Kasumi-1 (cell line): ENCODE measurements around the gene LHFPL2.

Source experiments
- DNase-seq, 2 experiments: peaks; one replicate each; lab custom pipeline; 2025; lab: John Stamatoyannopoulos, UW

Gene LHFPL2

GRCh38 chr5:78618303-78618702 is 30.3 kb downstream of the LHFPL2 start:
- no peak for DNase-seq

DNA sequence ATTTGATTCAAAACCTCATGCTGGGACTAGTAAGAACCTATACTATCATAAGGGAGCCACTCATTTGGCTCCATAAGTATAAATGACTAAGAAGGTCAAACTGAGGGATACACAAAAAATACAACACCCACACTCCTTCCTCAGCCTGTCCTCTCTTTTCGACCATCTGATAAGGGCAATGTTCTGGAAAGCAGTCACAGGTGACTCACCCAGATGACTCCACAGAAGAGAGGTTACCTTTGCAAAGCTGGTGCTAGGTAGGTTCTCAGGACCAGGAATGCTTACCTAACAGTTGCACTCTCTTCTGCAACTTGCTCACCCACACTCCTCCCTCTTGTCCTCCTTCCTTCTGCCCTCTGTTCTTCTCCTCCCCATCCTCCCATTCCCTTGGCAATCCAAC is 32.9 kb downstream of the LHFPL2 start:
- no peak for DNase-seq

DNA sequence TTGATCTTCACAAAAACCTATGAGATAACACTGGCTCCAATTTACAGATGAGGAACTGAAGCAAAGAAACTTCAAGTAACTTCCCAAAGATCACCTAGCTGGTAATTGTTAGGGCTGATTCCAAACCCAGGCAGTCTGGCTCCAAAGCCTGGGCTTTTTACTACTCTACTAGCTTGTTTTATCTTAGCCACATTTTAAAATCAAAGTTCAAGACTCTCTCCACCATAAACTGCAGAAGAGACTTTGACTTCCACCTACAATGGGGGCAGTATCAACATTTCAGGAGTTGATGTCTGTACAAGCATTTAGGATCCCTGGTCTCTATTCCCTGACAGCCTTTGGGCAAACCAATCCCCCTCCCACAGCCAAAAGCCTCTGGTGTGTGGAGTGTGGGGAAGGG is 33.8 kb downstream of the LHFPL2 start:
- no peak for DNase-seq

GRCh38 chr5:78613756-78614155 is 34.8 kb downstream of the LHFPL2 start:
- DNase-seq = no peak

- no peak for DNase-seq
Observed at GRCh38 chr5:78613151-78613533, 35.4 kb downstream of the LHFPL2 start.

DNA sequence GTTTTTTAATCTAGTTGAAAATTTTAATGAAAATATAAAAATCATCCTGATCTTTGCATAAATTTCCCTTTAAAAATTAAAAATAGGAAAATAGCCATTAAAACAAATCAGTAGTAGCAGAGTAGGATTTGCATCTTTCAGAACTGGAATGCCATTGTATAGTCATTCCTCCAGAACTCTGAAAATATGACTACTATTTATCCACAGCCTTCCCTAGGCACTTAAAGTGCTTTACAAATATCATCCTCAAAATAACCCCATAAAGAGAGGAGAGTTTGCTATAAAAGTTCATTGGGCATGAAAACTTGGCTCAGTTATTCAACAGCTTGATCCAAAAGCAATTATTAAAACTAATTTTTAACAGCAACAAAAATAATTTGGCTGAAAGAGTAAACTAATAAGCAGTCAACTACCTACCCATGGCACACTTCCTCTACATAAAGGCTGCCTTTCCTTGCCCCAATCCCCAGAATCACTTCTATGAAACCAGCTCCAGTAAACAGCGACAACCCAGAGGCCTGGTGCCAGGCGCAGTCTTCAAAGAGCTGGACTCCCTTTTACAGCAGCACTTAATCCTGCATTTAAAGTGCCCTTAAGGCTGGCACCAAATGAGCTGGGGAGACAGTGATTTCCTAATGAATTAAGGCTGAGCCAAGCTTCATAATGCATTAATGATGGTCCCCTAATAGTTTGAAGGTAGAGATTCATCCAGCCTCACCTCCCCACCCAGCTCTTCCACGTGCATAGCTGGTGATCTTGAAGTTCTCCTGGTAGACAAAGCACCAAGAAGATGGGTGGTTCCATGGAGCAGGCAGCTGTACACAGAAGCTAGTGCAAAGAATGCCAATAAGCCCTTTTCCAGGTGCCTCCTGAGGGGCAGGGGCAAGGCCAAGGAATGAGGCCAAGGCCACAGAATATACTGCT is 36.1 kb downstream of the LHFPL2 start:
- DNase-seq = no peak

DNA sequence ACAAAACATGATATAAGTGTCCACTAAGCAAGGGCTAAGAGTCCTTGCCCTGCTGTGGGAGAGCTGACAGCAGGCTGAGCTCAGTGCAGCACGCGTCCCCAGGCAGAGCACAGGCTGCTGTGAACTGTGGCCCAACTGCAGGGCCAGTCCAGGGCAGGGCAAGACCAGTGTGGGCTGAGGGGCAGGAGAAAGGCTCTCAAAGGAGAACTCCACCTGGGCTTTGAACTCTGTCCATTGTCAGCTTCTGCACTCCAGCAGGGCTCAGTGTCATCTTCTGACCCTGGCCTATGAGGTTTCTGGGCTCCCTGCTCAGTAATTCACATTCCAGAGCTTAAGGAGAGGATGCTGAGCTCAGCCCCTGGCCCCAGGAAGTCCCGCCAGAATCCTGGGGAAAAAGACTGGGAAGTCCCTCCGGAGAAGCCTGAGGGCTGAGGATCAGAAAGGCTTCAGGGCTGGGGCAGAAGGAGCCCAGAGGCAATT is 37.4 kb downstream of the LHFPL2 start:
- no peak for DNase-seq

GRCh38 chr5:78610636-78611035 is 37.9 kb downstream of the LHFPL2 start:
- DNase-seq = no peak

GRCh38 chr5:78610163-78610583 is 38.4 kb downstream of the LHFPL2 start:
- no peak for DNase-seq

- no peak for DNase-seq
Observed at GRCh38 chr5:78607864-78608263, 40.7 kb downstream of the LHFPL2 start.

GRCh38 chr5:78606241-78606640 is 42.3 kb downstream of the LHFPL2 start:
- DNase-seq = no peak

DNA sequence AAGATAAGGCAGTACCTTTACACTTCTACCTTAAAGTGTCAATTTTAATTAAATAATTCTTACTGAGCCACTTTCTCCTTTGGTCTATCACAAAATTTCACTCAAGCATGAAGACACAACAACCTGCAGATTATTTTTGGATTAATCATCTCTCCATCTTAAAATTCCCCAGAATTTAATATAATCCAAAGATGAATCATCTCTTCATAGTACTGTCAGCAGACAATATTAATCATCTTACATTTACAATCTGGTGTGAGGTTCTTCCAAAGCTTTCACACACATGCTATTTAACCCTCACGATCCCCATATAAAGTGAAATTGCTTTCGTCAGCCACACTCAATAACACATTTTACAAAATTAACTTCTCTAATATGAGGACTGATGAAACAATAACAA is 43.0 kb downstream of the LHFPL2 start:
- DNase-seq = no peak

DNA sequence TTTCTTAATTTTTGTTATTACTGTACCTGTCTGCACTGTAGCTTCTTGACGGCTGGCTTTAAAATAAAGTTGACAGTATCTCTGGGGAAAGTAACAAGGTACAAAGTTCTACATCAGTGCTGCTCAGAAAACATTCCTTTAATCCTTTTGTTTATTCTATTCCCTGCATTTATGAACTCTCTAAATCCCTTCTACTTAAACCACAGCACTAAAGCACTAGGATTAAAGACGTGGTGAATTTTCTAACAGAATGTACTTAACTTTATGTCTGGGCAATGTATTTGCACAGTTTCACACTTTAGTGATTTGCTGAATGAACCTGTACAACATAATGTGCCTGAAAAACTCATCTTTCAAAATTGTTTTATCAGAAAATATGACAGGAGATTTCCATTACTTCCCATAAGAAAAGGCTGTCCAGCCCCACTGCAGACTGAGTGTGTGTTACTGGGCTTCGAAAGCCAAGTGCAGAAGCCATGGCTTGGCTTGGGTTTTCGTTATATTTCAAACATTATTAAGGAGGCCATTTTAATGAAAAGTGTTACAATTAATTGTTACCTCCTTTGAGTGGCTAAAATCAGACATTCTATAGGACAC is 43.8 kb downstream of the LHFPL2 start:
- DNase-seq = no peak

DNA sequence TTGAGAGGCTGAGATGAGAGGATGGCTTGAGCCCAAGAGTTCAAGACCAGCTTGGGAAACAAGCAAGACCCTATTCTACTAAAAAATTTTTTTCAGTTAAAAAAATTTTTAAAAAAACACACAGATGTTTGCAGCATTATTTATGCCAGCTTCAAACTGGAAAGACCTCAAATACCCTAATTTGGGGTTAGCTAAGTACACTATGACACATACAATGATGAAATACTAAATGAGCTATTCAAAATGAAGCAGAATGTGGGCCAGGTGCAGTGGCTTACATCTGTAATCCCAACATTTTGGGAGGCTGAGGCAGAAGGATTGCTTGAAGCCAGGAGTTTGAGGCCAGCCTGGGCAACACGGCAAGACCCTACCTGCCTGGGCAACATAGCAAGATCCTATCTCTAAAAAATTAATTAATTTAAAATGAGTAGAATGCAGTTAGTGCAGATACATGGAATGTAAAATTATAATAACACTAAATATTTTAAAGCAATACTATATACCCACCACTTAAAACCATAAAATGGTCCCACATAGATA is 44.9 kb downstream of the LHFPL2 start:
- no peak for DNase-seq

DNA sequence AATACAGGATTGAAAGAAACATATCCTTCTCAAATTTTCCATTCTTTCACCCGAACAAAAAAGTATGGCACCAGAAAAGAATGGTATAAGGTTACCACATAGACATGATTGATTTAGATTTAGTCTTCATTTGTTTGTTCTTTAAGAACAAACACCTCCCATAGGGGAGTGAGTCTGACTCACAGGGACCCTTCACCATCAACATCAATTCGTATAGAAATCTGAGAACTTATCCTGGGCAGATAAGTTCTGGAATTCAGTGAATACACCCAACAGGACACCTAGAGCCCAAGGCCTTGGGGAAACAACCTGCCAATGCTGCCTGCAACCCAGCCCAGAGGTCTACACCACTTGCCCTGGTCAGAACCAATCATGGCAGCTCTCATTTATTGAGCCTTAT is 46.2 kb downstream of the LHFPL2 start:
- DNase-seq = no peak

DNA sequence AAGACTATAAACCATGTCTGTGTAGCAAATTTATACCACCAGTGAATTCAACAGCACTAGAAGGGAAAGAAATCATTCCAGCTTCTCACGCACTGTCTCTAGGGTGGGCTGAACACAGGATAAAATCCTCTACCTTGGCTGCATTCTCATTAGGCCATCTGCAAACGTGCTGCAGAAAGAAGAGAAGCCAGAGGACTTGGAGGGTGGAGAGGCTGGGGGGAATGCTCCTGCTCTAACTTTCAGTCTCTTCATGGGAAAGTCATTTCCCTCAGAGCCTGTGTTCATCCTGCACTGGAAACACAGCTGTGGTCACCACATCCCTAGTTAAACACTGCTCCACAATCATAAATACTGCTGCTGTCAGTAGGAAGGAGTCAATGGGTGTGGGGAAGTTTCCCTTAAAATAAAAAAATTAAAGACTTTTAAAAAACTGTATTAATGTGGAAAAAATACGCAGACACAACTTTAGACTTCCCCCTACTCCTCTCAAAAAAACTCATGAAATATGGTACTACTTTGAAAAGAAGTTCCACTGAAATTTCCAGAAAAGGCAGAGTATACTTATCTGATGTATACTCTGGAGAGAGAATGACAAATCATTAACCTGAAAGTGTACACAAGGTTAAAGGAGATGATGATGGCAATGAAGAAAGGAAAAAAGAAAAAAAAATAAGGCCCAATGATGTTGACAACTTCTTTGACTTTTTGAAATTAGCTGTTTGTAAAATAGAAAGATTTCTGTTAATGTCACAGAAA is 46.8 kb downstream of the LHFPL2 start:
- DNase-seq = no peak

DNA sequence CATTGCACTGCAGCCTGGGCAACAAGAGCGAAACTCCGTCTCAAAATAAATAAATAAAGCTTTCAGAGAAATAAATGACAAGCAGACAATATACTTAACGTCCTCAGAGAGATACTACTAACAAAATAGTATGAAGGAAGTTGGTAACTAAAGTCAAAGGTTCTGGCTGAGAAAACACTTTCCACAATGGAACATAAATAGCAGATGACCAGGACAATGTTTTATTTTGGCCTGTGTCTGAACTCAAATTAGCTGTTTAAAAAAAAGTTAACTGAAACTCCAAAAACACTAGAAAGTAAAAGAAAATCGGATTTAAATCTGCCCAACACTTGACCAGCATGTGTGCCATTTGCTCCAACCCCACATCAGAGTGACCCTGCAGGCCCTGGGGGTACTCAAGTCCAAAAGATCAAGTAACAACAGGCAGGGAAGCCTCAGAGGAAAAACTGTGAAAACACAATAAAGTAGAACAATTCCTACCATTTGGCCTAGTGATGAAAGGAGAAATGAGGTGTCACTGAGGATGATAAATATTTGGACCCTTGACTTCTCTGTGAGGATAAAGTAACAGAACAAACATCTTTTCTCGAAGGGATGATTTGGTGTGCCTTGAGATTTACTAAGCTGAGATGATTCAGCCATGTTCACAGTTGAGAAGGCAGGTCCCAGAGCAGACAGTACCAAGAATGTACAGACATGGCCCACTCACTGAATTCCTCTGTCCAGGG is 47.7 kb downstream of the LHFPL2 start:
- no peak for DNase-seq

DNA sequence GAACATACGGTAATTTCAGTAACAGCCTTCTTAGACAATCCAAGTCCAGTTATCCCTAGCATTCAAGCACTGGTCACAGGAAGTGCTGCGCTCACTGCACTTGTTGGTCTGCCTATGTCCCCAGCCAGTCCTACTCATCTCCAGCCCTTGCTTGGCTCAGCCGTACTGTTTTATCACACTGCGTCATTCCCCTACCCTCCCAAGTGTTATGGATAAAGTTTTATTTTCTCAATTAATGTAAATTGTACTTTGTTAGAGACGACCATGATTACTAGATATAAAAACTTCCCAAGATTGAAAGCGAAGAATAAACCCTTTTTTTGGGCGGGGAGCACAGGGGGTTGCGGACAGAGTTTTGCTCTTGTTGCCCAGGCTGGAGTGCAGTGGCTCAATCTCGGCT is 49.6 kb downstream of the LHFPL2 start:
- DNase-seq = no peak

DNA sequence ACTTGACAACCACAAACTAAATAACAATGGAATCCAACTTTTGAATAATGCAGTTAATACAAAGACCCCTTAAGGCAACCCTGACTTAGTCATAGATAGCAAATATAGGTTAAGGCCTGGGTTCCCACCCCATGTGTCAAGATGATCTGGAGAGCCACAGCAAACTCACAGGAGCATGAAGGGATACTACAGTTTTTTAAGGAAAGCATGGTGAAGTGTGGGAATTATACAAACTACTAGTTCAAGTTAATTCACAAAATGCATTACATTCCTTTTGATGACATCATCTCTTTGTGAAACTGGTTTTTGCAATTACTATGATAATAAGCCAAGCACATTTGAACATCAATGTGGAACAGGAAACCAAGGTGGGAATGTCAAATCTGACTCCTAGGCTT is 50.6 kb downstream of the LHFPL2 start:
- DNase-seq = no peak

GRCh38 chr5:78597068-78597973 is 51.3 kb downstream of the LHFPL2 start:
- no peak for DNase-seq

- no peak for DNase-seq
Observed at GRCh38 chr5:78595458-78595921, 53.1 kb downstream of the LHFPL2 start.
